ENCODE data around the gene HNF1A.
A peak's percentile ranks its signal among the peaks of the same experiment; 100 is the strongest.

HNF1A gene

DNA sequence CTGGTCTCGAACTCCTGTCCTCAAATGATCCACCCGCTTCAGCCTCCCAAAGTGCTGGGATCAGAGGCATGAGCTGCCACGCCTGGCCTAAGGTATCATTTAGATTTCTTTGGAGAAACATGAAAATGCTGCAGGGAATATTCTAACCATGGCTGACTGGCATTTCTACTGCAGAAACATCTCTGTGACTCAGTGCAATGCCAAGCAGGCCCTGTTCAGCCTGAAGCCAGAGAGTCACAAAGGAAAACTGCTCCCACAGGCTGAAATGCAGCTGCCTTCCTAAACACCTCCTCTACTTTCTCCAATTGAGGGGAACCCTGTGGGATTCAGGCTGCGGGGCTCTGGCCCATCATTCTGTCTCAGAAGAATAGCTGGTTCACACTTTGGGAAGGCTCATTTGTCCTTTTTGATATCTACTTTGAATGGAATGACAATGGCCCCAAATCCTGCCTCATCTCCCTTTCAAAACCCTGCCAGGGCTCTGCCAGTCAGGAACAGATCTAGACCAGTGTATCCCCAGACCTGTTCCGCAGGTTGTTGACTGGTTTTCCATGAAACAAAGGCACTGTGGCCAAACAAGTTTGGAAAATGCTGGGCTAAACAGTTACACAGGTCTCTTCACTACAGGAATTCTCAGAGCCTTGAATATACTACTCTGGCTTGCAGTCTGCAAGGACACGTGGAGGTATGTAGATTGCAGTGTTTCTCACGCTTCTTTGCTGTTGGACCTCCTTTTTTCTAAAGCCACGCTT is 30.2 kb downstream of the HNF1A start:
- no peak overlapping the region for H3K27ac ChIP-seq (ENCODE audit: low read depth in 2 of 2, low read length in 2 of 2)
- H3K9ac ChIP-seq (ENCODE audit: low read depth in 1 of 2, low read length in 2 of 2) = no peak overlapping the region
- H3K27me3 ChIP-seq (ENCODE audit: control insufficient read depth in 2 of 2, insufficient read depth in 2 of 2, low read length in 2 of 2) = no peaks in the 10 kb centered on the region
- peaks cover 37 to 54% of the 10 kb centered on the region in 2 donors for H3K36me3 ChIP-seq (ENCODE audit: control insufficient read depth in 2 of 2, insufficient read depth in 2 of 2, low read length in 2 of 2)
- H3K9me3 ChIP-seq (ENCODE audit: control insufficient read depth in 2 of 2, low read length in 2 of 2) = no peaks in the 10 kb centered on the region
- no peak overlapping the region for H3K4me3 ChIP-seq (ENCODE audit: low read length in 2 of 2)
- no peaks in the 10 kb centered on the region for H3K4me1 ChIP-seq (ENCODE audit: control insufficient read depth in 2 of 2, insufficient read depth in 2 of 2, low read length in 2 of 2)

DNA sequence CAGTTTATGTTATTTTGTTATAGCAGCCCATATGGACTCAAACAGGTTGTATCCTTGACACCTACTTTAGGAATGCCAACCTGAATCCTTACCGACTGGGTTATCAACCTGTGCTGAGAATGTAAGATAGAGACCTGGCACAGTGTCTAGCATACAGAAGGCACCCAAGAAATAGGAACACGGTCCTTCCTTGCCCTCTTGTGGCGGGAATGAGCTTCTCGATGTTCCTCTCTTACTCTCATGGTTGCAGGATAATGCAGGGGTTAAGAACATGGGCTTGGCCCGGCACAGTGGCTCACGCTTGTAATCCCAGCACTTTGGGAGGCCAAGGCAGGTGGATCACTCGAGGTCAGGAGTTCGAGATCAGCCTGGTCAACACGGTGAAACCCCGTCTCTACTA is 31.4 kb downstream of the HNF1A start:
- Histone ChIP-seq H3K4me3 (ENCODE audit: low read length in 2 of 2) (no peak overlapping the region), H3K27ac (ENCODE audit: low read depth in 2 of 2, low read length in 2 of 2) (no peak overlapping the region), H3K36me3 (ENCODE audit: control insufficient read depth in 2 of 2, insufficient read depth in 2 of 2, low read length in 2 of 2) (peaks cover 26 to 45% of the 10 kb centered on the region in 2 donors), H3K4me1 (ENCODE audit: control insufficient read depth in 2 of 2, insufficient read depth in 2 of 2, low read length in 2 of 2) (no peaks in the 10 kb centered on the region), H3K9ac (ENCODE audit: low read depth in 1 of 2, low read length in 2 of 2) (no peak overlapping the region), H3K27me3 (ENCODE audit: control insufficient read depth in 2 of 2, insufficient read depth in 2 of 2, low read length in 2 of 2) (no peaks in the 10 kb centered on the region), H3K9me3 (ENCODE audit: control insufficient read depth in 2 of 2, low read length in 2 of 2) (no peaks in the 10 kb centered on the region)

DNA sequence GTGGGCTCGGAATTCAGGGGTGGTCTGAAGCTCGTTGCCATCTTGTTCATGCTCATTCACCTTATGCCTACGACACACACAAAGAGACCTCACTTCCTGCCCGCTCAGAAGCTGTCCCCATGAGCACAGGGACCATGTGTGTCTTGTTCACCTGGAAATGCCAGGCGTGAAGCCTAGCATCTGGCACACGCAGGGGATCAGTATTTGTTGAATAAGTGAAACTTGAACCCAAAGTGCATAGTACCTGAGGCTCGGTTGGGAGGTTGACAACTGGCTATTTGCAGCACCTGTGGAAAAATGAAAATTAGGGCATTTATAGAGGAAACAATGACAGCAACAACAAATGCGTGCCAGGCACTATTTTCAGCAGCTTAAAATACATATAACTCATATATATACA is 32.5 kb downstream of the HNF1A start:
- H3K9me3 ChIP-seq (ENCODE audit: control insufficient read depth in 2 of 2, low read length in 2 of 2) = no peaks in the 10 kb centered on the region
- no peak overlapping the region for H3K9ac ChIP-seq (ENCODE audit: low read depth in 1 of 2, low read length in 2 of 2)
- H3K36me3 ChIP-seq (ENCODE audit: control insufficient read depth in 2 of 2, insufficient read depth in 2 of 2, low read length in 2 of 2) = peaks cover 21 to 39% of the 10 kb centered on the region in 2 donors
- H3K4me1 ChIP-seq (ENCODE audit: control insufficient read depth in 2 of 2, insufficient read depth in 2 of 2, low read length in 2 of 2) = peaks cover 4 to 9% of the 10 kb centered on the region in 2 donors
- H3K4me3 ChIP-seq (ENCODE audit: low read length in 2 of 2) = no peak overlapping the region
- no peak overlapping the region for H3K27ac ChIP-seq (ENCODE audit: low read depth in 2 of 2, low read length in 2 of 2)
- no peaks in the 10 kb centered on the region for H3K27me3 ChIP-seq (ENCODE audit: control insufficient read depth in 2 of 2, insufficient read depth in 2 of 2, low read length in 2 of 2)

DNA sequence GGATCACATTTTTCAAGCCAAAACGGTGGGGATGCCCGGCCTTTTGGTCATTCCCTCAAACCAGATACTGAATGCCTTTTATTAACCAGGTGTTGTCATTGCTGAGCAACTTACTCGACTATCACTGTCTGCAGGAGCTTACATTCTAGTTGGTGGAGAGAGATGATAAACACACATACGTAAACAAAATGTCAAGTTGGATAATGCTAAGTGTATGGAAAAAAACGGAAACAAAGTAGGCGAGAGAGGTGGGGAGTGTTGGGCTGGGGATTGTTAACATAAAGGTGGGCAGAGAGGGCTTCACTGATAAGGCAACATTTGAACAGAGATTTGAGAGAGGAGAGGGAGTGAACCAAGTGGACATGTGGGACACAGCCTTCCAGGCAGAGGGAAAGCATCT is 33.5 kb downstream of the HNF1A start:
- peaks cover 5 to 12% of the 10 kb centered on the region in 2 donors for H3K4me1 ChIP-seq (ENCODE audit: control insufficient read depth in 2 of 2, insufficient read depth in 2 of 2, low read length in 2 of 2)
- no peak overlapping the region for H3K27ac ChIP-seq (ENCODE audit: low read depth in 2 of 2, low read length in 2 of 2)
- no peak overlapping the region for H3K9ac ChIP-seq (ENCODE audit: low read depth in 1 of 2, low read length in 2 of 2)
- H3K9me3 ChIP-seq (ENCODE audit: control insufficient read depth in 2 of 2, low read length in 2 of 2) = no peaks in the 10 kb centered on the region
- no peak overlapping the region for H3K4me3 ChIP-seq (ENCODE audit: low read length in 2 of 2)
- peaks cover 21 to 39% of the 10 kb centered on the region in 2 donors for H3K36me3 ChIP-seq (ENCODE audit: control insufficient read depth in 2 of 2, insufficient read depth in 2 of 2, low read length in 2 of 2)
- no peaks in the 10 kb centered on the region for H3K27me3 ChIP-seq (ENCODE audit: control insufficient read depth in 2 of 2, insufficient read depth in 2 of 2, low read length in 2 of 2)

DNA sequence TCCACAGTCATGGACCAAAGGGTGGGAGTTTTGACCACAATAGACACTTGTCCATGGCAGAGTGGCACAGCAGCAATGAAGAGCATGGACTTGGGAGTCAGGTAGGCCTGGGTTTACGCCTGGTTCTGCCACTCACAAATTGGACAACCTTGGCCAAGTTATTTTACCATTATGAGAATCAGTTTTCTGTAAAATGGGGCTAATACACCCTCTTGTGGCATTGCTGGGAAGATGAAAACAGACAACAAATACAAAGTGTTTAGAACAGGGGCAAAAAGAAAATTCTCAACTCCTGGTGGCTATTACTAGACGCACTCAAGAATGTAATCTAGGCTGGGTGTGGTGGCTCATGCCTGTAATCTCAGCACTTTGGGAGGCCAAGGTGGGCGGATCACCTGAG is 35.4 kb downstream of the HNF1A start:
- Histone ChIP-seq H3K4me1 (ENCODE audit: control insufficient read depth in 2 of 2, insufficient read depth in 2 of 2, low read length in 2 of 2) (peaks cover 5 to 12% of the 10 kb centered on the region in 2 donors), H3K4me3 (ENCODE audit: low read length in 2 of 2) (no peak overlapping the region), H3K27me3 (ENCODE audit: control insufficient read depth in 2 of 2, insufficient read depth in 2 of 2, low read length in 2 of 2) (no peaks in the 10 kb centered on the region), H3K9me3 (ENCODE audit: control insufficient read depth in 2 of 2, low read length in 2 of 2) (no peaks in the 10 kb centered on the region), H3K9ac (ENCODE audit: low read depth in 1 of 2, low read length in 2 of 2) (no peak overlapping the region), H3K36me3 (ENCODE audit: control insufficient read depth in 2 of 2, insufficient read depth in 2 of 2, low read length in 2 of 2) (peaks cover 21 to 34% of the 10 kb centered on the region in 2 donors), H3K27ac (ENCODE audit: low read depth in 2 of 2, low read length in 2 of 2) (no peak overlapping the region)

DNA sequence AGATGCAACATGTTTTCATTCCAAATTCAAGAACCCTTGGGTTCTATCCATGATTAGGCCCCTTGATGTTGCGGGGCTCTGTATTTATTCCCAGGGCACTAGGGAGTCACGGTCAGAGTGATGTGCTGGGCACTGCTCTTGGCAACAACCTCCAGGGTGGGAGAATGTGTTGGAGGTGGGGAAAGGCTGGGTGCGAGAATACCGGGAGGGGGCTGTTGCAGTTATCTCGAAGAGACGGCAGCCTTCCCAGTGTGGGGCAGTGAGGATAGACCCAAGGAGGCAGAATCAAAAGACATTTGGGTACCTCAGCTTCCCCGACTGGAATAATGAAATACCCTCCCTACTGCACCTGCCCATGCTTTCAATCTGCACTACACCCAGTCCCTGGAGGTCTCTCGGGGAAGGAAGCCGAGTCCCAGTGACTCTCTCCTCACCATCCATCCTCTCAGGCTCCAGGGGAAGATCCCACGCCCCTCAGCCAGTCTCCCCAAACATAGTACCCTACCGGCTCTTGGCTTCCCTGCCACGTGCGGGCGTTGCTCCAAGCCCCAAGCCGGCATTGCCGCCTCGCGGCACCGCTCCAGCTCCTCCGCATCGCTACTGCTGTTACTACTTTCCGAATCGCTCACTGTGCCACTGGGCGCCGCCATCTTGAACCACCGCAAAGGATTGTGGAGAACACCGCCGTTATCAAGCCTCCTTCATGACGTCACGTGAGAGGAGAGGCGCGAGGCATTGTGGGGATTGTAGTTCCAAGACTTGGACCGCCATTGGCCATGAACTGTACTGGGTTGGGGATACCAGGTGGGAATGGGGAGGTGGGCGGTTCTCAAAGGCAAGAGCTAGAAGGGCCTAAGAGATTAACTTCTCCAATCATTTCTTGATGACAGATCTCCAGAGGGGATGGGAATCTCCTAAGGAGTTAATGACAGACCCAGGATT is 37.8 kb downstream of the HNF1A start, which contains the start of gene C12orf43:
TSS of gene C12orf43 (minus strand) at position 663 of the 942 bp plus-strand sequence. CDS start at position 650, 13 bp downstream.
- peaks cover 12 to 16% of the 10 kb centered on the region in 2 donors for H3K36me3 ChIP-seq (ENCODE audit: control insufficient read depth in 2 of 2, insufficient read depth in 2 of 2, low read length in 2 of 2)
- peak within 1 kb of the TSS; percentile 87 to 96 for H3K4me3 ChIP-seq (ENCODE audit: low read length in 2 of 2)
- H3K27me3 ChIP-seq (ENCODE audit: control insufficient read depth in 2 of 2, insufficient read depth in 2 of 2, low read length in 2 of 2) = no peaks in the 10 kb centered on the region
- peak within 1 kb of the TSS; percentile 76 to 81 for H3K9ac ChIP-seq (ENCODE audit: low read depth in 1 of 2, low read length in 2 of 2)
- no peaks in the 10 kb centered on the region for H3K9me3 ChIP-seq (ENCODE audit: control insufficient read depth in 2 of 2, low read length in 2 of 2)
- peaks cover 5 to 12% of the 10 kb centered on the region in 2 donors for H3K4me1 ChIP-seq (ENCODE audit: control insufficient read depth in 2 of 2, insufficient read depth in 2 of 2, low read length in 2 of 2)
- peak within 1 kb of the TSS; percentile 13 to 72 for H3K27ac ChIP-seq (ENCODE audit: low read depth in 2 of 2, low read length in 2 of 2)

DNA sequence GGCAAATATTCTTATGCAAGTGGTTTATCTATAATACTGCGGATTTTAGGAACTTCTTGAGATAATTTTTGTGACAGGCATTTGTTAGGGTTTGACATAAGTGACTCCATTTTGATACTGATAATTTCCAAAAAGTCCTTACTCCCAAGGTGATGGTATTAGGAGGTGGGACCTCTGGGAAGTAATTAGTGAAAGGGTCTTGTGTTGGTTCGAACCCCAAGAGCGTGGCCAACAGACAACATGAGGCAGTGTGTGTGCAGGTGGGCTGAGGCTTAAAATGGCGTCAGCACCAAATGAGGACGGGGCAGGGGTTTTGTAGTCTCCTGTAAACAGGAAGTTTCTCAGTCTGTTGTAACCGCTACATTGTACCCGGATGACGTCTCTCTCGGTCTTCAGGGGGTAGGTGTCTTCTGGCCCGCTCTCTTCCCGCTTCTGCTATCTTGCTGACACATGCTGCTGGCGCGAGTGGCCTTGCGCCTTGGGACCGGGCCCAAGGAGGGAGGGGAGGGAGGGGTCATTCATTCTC is 39.7 kb downstream of the HNF1A start:
- Histone ChIP-seq H3K27me3 (ENCODE audit: control insufficient read depth in 2 of 2, insufficient read depth in 2 of 2, low read length in 2 of 2) (no peaks in the 10 kb centered on the region), H3K36me3 (ENCODE audit: control insufficient read depth in 2 of 2, insufficient read depth in 2 of 2, low read length in 2 of 2) (peaks cover 3 to 6% of the 10 kb centered on the region in 2 donors), H3K9me3 (ENCODE audit: control insufficient read depth in 2 of 2, low read length in 2 of 2) (no peaks in the 10 kb centered on the region), H3K4me1 (ENCODE audit: control insufficient read depth in 2 of 2, insufficient read depth in 2 of 2, low read length in 2 of 2) (peaks cover 5 to 12% of the 10 kb centered on the region in 2 donors), H3K27ac (ENCODE audit: low read depth in 2 of 2, low read length in 2 of 2) (no peak overlapping the region), H3K9ac (ENCODE audit: low read depth in 1 of 2, low read length in 2 of 2) (no peak overlapping the region), H3K4me3 (ENCODE audit: low read length in 2 of 2) (no peak overlapping the region)

DNA sequence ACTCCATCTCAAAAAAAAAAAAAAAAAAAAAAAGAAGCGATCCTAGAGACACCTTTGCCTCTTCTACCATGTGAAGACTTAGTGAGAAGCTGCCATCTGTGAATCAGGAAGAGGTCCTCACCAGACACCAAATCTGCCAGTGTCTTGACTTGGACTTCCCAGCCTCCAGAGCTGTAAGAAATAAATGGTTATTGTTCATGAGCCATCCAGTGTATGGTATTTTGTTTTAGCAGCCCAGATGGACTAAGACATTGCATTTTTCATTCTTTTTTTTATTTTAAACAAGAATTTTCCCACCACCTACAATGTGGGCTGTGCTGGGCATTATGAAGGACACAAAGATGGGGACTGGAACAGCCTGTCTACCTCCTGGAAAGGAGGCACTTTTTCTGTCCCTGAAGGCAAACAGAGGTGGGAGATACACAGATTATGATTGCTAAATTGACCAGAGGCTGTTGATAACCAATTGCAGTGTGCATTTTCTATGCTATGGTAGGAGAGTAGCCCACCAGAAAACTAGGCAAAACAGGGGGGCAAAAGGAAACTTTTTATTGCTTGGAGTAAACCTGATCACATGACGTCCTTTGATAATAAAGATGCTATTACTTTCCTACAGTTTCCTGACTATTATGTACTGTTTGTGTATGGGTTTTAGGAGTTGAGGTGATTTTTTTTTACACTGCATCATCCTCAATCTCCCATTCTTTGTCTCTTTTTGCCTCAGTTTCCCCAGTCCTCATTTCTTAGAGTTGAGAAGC is 40.7 kb downstream of the HNF1A start:
- H3K27ac ChIP-seq (ENCODE audit: low read depth in 2 of 2, low read length in 2 of 2) = no peak overlapping the region
- H3K9ac ChIP-seq (ENCODE audit: low read depth in 1 of 2, low read length in 2 of 2) = no peak overlapping the region
- peaks cover 0 to 2% of the 10 kb centered on the region in 2 donors for H3K36me3 ChIP-seq (ENCODE audit: control insufficient read depth in 2 of 2, insufficient read depth in 2 of 2, low read length in 2 of 2)
- no peak overlapping the region for H3K4me3 ChIP-seq (ENCODE audit: low read length in 2 of 2)
- peaks cover 5 to 12% of the 10 kb centered on the region in 2 donors for H3K4me1 ChIP-seq (ENCODE audit: control insufficient read depth in 2 of 2, insufficient read depth in 2 of 2, low read length in 2 of 2)
- no peaks in the 10 kb centered on the region for H3K27me3 ChIP-seq (ENCODE audit: control insufficient read depth in 2 of 2, insufficient read depth in 2 of 2, low read length in 2 of 2)
- no peaks in the 10 kb centered on the region for H3K9me3 ChIP-seq (ENCODE audit: control insufficient read depth in 2 of 2, low read length in 2 of 2)

DNA sequence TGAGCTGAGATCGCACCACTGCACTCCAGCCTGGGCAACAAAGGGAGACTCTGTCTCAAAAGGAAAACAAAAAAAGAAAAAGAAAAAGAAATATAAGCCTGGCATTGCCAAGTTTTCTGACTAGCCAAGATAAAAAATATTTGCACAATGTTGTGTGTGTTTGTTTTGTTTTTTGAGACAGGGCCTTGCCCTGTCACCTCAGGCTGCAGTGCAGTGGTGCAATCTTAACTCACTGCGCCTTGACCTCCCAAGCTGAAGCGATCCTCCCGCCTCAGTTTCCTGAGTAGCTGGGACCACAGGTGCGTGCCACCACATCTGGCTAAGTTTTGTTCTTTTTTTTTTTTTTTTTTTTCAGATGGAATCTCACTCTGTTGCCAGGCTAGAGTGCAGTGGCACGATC is 43.4 kb downstream of the HNF1A start:
- no peaks in the 10 kb centered on the region for H3K9me3 ChIP-seq (ENCODE audit: control insufficient read depth in 2 of 2, low read length in 2 of 2)
- no peak overlapping the region for H3K27ac ChIP-seq (ENCODE audit: low read depth in 2 of 2, low read length in 2 of 2)
- H3K36me3 ChIP-seq (ENCODE audit: control insufficient read depth in 2 of 2, insufficient read depth in 2 of 2, low read length in 2 of 2) = peaks cover 0 to 2% of the 10 kb centered on the region in 2 donors
- H3K27me3 ChIP-seq (ENCODE audit: control insufficient read depth in 2 of 2, insufficient read depth in 2 of 2, low read length in 2 of 2) = no peaks in the 10 kb centered on the region
- H3K4me3 ChIP-seq (ENCODE audit: low read length in 2 of 2) = no peak overlapping the region
- H3K9ac ChIP-seq (ENCODE audit: low read depth in 1 of 2, low read length in 2 of 2) = no peak overlapping the region
- H3K4me1 ChIP-seq (ENCODE audit: control insufficient read depth in 2 of 2, insufficient read depth in 2 of 2, low read length in 2 of 2) = peaks cover 7 to 15% of the 10 kb centered on the region in 2 donors
